ENCODE data around the gene LENEP.

The LENEP gene

GRCh38 chr1:155012026-155012546, 18.7 kb downstream of the LENEP start:
- DNase-seq = peak; percentile 68

GRCh38 chr1:155012776-155013602, 19.6 kb downstream of the LENEP start:
- no peak for DNase-seq

GRCh38 chr1:155013632-155014031, 20.2 kb downstream of the LENEP start:
- DNase-seq = peak; percentile 43

- no peak for DNase-seq
Observed at GRCh38 chr1:155014709-155015508, 21.5 kb downstream of the LENEP start.

GRCh38 chr1:155015527-155016230, 22.3 kb downstream of the LENEP start:
- DNase-seq = no peak

GRCh38 chr1:155016231-155016831, 22.9 kb downstream of the LENEP start:
- DNase-seq = peak; percentile 36

- peak; percentile 95 for DNase-seq
Observed at GRCh38 chr1:155017041-155017945, 23.9 kb downstream of the LENEP start.

- peak; percentile 24 for DNase-seq
Observed at GRCh38 chr1:155017946-155018316, 24.5 kb downstream of the LENEP start.

GRCh38 chr1:155018617-155019348, 25.4 kb downstream of the LENEP start:
- no peak for DNase-seq

- no peak for DNase-seq
Observed at GRCh38 chr1:155019377-155020245, 26.2 kb downstream of the LENEP start.

GRCh38 chr1:155022136-155022926, 28.9 kb downstream of the LENEP start:
- no peak for DNase-seq

GRCh38 chr1:155022927-155023236, 29.5 kb downstream of the LENEP start:
- DNase-seq = no peak

GRCh38 chr1:155023627-155024026, 30.2 kb downstream of the LENEP start:
- DNase-seq = no peak

- DNase-seq = no peak
Observed at GRCh38 chr1:155024315-155024714, 30.9 kb downstream of the LENEP start.

GRCh38 chr1:155026154-155026553, 32.8 kb downstream of the LENEP start:
- DNase-seq = no peak

- DNase-seq = no peak
Observed at GRCh38 chr1:155026588-155026987, 33.2 kb downstream of the LENEP start.

GRCh38 chr1:155029513-155030242, 36.3 kb downstream of the LENEP start:
- DNase-seq = no peak

GRCh38 chr1:155030243-155030795, 36.9 kb downstream of the LENEP start:
- DNase-seq = no peak
